IPS DF 6.9 (cell line): ENCODE data around the gene OR9A2.
"Not testable (repeated sequence)": the region's sequence is repeated elsewhere in the genome, so short reads cannot be mapped to it uniquely, and the experiment has no call there.

Experiments
- DNase-seq: peaks from one replicate; pipeline ENCODE4 v3.0.0-alpha.2; 2013; ENCODE audit warnings: low read depth, low spot score
- H3K27ac ChIP-seq: one replicate; pipeline ENCODE4 v1.5.1; 2013; ENCODE audit warnings: low read length, control low read depth
- H3K27me3 ChIP-seq: 2 replicates; pipeline ENCODE4 v1.6.1; 2013; ENCODE audit warnings: mild to moderate bottlenecking, low read length; ENCODE audit not compliant: control insufficient read depth, insufficient read depth
- H3K36me3 ChIP-seq: 2 replicates; pipeline ENCODE4 v1.6.1; 2013; ENCODE audit warnings: low read length; ENCODE audit not compliant: control insufficient read depth, insufficient read depth
- H3K4me1 ChIP-seq: 2 replicates; pipeline ENCODE4 v1.6.1; 2013; ENCODE audit warnings: low read length; ENCODE audit not compliant: control insufficient read depth, insufficient read depth
- H3K4me3 ChIP-seq: 2 replicates; pipeline ENCODE4 v1.5.1; 2013; ENCODE audit warnings: mild to moderate bottlenecking, low read length
- H3K9me3 ChIP-seq: 2 replicates; pipeline ENCODE4 v1.6.1; 2013; ENCODE audit warnings: low read length, inconsistent platforms; ENCODE audit not compliant: control insufficient read depth, insufficient read depth
- WGBS: extraction: QIAGEN DNeasy Blood & Tissue Kit; methylation state at CpG from one replicate; pipeline ENCODE4 v1.1.7; 2013; ENCODE audit warnings: mixed read lengths, missing lambda C conversion rate; ENCODE audit not compliant: insufficient read length, insufficient coverage; 5-methylcytosine and 5-hydroxymethylcytosine counted together

OR9A2 gene

GRCh38 chr7:142978402-142978801, 48.5 kb downstream of the OR9A2 start:
- not testable (repeated sequence) for DNase-seq, H3K9me3 ChIP-seq, H3K4me3 ChIP-seq, H3K27me3 ChIP-seq, H3K36me3 ChIP-seq, H3K4me1 ChIP-seq, H3K27ac ChIP-seq
- WGBS = no CpG with 5 or more reads among the region's 4 CpGs
